ENCODE results near the gene AIFM2. TPM values are rescaled to one million over a fixed set of nuclear protein-coding genes. Genes with fewer than 3 reads are reported as not detected.
"Not testable (repeated sequence)": the region's sequence is repeated elsewhere in the genome, so short reads cannot be mapped to it uniquely, and the experiment has no call there.

AIFM2 gene
- total RNA-seq, 4 donors from 2014 or later: 13.3 to 34.2 (median 19.4) TPM

DNA sequence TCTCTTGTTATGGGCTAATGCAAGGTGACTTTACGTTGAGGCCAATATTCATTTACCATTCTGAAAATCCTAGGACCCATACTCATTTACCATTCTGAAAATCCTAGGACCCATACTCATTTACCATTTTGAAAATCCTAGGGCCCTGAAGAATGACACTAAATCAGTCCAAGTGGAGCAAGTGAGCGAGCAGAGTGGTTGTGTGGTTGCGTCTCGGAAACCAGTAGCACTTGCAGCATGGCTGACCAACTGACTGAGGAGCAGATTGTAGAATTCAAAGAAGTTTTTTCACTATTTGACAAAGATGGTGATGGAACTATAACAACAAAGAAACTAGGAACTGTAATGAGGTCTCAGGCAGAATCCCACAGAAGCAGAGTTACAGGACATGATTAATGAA lies 30.8 kb upstream of the AIFM2 start:
- WGBS, 2 donors: 92 to 94% methylated on average over 4 of the region's 4 CpGs
- no peak for DNase-seq (ENCODE audit: low spot score in 2 of 2)
- Histone ChIP-seq H3K4me1 (peaks cover 0 to 78% (median 24%) of the 10 kb centered on the region in 4 donors), H3K36me3 (peaks cover 0 to 28% (median 7%) of the 10 kb centered on the region in 3 donors), H3K27ac (no peak overlapping the region), H3K27me3 (no peaks in the 10 kb centered on the region), H3K4me3 (no peak overlapping the region), H3K9me3 (no peaks in the 10 kb centered on the region)
- no peak for TF ChIP-seq POLR2A (IDR thresholded peaks at IDR 0.05)
- TF ChIP-seq EP300 (IDR thresholded peaks at IDR 0.05): no peak
- TF ChIP-seq, protein P1, sequence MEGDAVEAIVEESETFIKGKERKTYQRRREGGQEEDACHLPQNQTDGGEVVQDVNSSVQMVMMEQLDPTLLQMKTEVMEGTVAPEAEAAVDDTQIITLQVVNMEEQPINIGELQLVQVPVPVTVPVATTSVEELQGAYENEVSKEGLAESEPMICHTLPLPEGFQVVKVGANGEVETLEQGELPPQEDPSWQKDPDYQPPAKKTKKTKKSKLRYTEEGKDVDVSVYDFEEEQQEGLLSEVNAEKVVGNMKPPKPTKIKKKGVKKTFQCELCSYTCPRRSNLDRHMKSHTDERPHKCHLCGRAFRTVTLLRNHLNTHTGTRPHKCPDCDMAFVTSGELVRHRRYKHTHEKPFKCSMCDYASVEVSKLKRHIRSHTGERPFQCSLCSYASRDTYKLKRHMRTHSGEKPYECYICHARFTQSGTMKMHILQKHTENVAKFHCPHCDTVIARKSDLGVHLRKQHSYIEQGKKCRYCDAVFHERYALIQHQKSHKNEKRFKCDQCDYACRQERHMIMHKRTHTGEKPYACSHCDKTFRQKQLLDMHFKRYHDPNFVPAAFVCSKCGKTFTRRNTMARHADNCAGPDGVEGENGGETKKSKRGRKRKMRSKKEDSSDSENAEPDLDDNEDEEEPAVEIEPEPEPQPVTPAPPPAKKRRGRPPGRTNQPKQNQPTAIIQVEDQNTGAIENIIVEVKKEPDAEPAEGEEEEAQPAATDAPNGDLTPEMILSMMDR (IDR thresholded peaks at IDR 0.05): no peak

- no peaks in the 10 kb centered on the region for H3K9me3 ChIP-seq
- peaks cover 0 to 72% (median 19%) of the 10 kb centered on the region in 4 donors for H3K4me1 ChIP-seq
- H3K27ac ChIP-seq: peak overlapping the region in 1 of 4 donors; percentile 1
- TF ChIP-seq POLR2A (IDR thresholded peaks at IDR 0.05) (no peak), EP300 (IDR thresholded peaks at IDR 0.05) (no peak)
- TF ChIP-seq, protein P1 (IDR thresholded peaks at IDR 0.05): no peak
- no peak overlapping the region for H3K4me3 ChIP-seq
- no peak for DNase-seq (ENCODE audit: low spot score in 2 of 2)
- 65 to 71% methylated on average over 1 of the region's 1 CpG for WGBS, 2 donors
- H3K27me3 ChIP-seq: no peaks in the 10 kb centered on the region
- H3K36me3 ChIP-seq: peaks cover 0 to 33% (median 7%) of the 10 kb centered on the region in 3 donors
These were observed 30.2 kb upstream of the AIFM2 start for GRCh38 chr10:70162892-70163201.

GRCh38 chr10:70162151-70162891 lies 29.7 kb upstream of the AIFM2 start:
- no peak for DNase-seq (ENCODE audit: low spot score in 2 of 2)
- TF ChIP-seq, protein P1 (IDR thresholded peaks at IDR 0.05): no peak
- TF ChIP-seq POLR2A (IDR thresholded peaks at IDR 0.05) (no peak), EP300 (IDR thresholded peaks at IDR 0.05) (no peak)
- H3K9me3 ChIP-seq: no peaks in the 10 kb centered on the region
- WGBS, 2 donors: 85 to 90% methylated on average over 2 of the region's 2 CpGs
- H3K36me3 ChIP-seq: peaks cover 0 to 33% (median 7%) of the 10 kb centered on the region in 3 donors
- H3K27me3 ChIP-seq: no peaks in the 10 kb centered on the region
- peaks cover 0 to 66% (median 16%) of the 10 kb centered on the region in 4 donors for H3K4me1 ChIP-seq
- H3K4me3 ChIP-seq: no peak overlapping the region
- peak overlapping the region in 1 of 4 donors; percentile 1 for H3K27ac ChIP-seq

DNA sequence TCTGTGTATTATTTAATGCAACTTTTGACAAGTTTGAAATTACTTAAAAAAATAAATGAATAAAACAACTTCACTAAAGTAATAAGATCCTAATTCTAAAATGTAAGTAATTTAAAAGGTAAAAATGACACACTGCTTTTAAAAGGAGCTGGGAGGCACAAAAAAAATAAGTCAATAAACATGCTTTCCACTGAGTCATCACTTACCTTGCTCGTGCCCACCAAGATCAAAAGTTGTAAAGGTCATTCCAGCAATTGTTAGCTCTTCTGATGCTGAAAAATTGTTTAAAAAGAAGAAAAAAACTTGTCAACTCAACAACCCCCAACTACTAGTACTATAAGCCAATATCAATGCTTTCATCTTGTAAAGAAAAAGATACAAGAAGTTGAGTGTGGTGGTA lies 28.2 kb upstream of the AIFM2 start:
- Histone ChIP-seq H3K4me3 (no peak overlapping the region), H3K27ac (no peak overlapping the region), H3K9me3 (no peaks in the 10 kb centered on the region), H3K4me1 (peaks cover 0 to 53% (median 12%) of the 10 kb centered on the region in 4 donors), H3K27me3 (no peaks in the 10 kb centered on the region), H3K36me3 (peaks cover 0 to 47% (median 7%) of the 10 kb centered on the region in 3 donors)
- WGBS, 2 donors: 45 to 63% methylated on average over 1 of the region's 1 CpG
- no peak for TF ChIP-seq POLR2A (IDR thresholded peaks at IDR 0.05)
- TF ChIP-seq, protein P1 (IDR thresholded peaks at IDR 0.05): no peak
- no peak for TF ChIP-seq EP300 (IDR thresholded peaks at IDR 0.05)
- DNase-seq (ENCODE audit: low spot score in 2 of 2): no peak

GRCh38 chr10:70159366-70159765 lies 26.7 kb upstream of the AIFM2 start:
- 94 to 96% methylated on average over 3 of the region's 3 CpGs for WGBS, 2 donors
- Histone ChIP-seq H3K36me3 (peaks cover 0 to 61% (median 13%) of the 10 kb centered on the region in 3 donors), H3K4me1 (peaks cover 0 to 42% (median 12%) of the 10 kb centered on the region in 4 donors)
- not testable (repeated sequence) for DNase-seq (ENCODE audit: low spot score in 2 of 2); H3K27me3 ChIP-seq; H3K9me3 ChIP-seq; H3K4me3 ChIP-seq; H3K27ac ChIP-seq
